NCI-H2227 treated with DMSO at 0.1 percent for 48 hours (cell line): ENCODE results near the gene NKD2.
"Not testable (repeated sequence)": the region's sequence is repeated elsewhere in the genome, so short reads cannot be mapped to it uniquely, and the experiment has no call there.

Source experiments
- DNase-seq: peaks from one replicate; lab custom pipeline; 2025; lab: John Stamatoyannopoulos, UW

NKD2 gene

DNA sequence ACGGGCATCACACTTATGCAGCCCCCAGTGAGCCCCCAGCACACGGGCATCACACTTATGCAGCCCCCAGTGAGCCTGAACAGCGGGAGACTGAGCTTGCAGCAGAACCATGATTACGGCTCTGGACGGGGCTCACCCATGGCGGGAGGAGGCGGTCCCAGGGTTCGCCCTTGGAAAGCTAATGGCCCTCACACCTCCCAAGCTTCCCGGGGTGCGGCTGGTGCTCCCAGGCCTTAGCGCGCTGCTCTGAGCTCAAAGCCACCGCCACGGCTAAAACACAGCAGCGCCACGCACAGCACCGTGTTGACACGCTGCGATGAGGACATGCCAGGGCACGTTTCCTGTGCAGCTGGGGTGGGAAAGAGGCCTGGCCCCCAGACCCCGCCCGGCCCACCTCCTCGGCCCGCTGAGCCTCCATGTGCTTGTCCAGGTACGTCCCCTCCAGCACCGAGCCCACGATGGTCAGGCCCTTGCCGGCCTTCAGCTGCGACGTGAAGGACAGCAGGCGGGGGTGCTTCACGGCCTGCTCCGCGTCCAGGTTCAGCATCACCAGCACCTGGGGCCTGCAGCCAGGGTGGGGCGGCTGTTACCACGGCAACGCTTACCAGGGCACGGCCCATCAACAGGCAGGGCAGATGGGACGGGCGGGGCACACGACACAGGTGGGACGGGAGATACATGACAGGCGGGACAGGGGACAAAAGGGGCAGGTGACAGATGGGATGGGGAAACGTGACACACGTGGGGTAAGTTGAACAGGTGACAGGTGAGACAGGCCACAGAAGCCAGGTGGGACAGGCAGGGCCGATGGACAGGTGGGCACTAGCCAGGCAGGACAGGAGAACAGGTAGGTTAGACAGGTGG is 64.9 kb downstream of the NKD2 start:
- DNase-seq = no peak

DNA sequence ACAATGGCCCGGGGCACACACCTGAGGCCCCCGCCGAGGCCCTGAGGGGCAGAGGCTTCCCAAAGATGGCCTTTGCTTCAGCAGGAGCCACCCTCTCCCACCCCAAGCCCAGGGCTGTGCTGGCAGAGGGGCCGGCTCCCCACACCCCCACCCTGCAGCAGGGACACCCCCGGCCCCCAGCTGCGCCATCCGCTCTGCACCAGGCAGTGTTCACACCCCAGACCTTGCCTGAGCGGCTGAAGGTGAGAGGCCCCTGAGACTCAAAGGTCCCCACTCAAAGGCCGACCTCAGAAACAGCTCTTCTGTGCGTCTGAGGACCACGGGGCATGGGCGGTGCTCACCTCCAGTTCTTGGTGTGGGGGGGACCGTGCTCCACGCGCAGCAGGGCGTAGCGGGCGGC is 65.6 kb downstream of the NKD2 start:
- DNase-seq = no peak

DNA sequence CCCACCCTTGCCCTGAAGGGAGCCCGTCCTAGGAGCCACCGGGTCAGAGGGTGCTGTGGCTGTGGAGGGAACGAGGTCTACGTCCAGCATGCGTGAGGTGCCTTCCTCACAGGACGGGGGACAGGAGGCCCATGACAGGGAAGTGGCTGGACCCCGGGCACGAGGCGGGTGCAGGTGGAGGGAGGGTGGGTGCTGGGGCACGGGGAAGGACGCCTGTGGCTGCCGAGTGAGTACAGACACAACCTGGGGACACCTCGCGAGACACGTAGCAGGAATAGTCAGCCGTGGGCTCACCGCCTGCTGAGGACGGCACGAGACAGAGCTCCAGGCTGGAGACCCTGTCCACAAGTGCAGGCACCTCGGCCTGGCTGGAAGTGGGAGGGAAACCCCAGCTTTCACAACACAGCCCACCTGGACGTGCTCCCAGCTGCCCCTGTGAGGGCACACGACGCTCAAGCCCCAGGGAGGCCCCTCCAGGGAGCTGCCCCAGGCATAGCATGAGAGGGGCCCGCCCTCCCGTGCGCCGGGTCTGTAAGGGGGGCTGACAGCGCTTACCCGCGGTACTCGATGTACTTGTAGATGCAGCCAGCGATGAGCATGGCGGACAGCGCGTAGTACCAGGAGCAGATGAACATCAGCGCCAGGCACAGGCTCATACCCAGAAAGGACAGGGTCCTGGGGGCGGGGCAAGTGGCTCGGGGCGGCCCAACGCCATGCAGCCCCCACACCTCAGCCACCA is 66.4 kb downstream of the NKD2 start:
- DNase-seq = no peak

DNA sequence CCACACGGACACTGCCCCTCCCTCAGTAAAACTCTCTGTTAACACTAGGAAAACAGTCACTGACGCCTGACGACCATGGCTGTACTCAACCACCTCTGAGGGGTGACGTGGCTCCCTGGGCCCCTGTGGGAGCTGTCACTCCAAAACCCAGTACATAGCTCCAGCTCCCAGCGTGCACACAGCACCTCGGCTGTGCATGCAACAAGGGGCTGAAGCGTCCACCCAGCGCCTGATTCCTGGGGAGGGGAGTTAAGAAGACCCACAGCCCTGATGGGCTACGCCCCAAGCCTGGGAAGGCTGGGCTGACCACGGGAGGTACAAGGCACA is 66.9 kb downstream of the NKD2 start:
- DNase-seq = no peak

DNA sequence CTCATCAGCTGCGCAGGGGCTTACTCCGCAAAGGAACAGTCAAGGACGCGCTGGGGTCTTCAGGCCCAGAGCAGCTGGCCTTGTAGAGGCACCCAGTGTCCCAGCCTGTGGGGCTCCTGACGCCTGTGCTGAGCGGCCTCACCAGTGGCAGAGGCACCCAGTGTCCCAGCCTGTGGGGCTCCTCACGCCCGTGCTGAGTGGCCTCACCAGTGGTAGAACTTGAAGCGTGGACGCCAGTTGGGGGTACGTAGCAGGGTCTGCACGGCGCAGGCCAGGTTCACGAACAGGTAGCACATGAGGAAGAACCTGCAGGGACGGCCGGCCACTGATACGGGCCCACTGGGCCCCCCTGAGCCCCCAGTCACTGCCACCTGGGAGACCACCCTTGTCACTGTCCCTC is 67.3 kb downstream of the NKD2 start:
- no peak for DNase-seq

DNA sequence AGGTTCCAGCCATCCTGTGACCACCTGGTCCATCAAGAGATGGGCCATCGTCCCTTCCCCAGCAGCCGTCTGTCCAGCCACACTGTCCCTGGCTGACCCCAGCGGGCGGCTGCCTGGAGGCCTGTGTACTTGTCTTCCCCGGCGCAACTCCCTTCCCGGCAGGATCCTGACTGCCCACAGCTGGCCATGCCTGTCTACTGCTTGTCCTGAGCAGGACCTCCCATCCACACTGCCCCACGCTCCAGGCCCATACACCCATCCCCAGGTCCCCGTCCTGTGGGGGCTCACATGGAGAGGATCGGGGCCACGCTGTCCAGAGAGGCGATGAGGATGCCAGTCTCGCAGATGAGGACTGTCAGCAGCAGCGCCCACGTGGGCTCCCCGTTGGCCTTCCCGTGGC is 67.8 kb downstream of the NKD2 start:
- DNase-seq = no peak

DNA sequence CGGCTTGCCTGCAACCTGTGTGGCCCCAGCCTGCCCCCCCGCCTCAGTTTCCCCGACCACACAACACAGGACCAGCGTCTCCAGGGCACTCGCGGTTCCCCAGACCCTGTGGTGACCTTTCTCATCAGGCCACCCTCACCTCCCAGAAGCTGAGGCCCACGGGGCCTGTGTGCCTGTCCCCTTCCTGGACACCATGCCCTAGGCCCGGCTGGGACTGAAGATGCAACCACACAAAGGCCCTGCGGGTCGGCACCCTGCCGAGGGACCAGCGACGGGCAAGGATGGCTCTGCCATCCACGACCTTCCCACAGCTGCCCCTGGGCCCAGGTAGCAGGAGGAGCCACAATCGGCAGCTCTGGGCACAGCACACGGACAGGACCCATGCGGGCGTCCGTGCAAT is 68.4 kb downstream of the NKD2 start:
- no peak for DNase-seq

DNA sequence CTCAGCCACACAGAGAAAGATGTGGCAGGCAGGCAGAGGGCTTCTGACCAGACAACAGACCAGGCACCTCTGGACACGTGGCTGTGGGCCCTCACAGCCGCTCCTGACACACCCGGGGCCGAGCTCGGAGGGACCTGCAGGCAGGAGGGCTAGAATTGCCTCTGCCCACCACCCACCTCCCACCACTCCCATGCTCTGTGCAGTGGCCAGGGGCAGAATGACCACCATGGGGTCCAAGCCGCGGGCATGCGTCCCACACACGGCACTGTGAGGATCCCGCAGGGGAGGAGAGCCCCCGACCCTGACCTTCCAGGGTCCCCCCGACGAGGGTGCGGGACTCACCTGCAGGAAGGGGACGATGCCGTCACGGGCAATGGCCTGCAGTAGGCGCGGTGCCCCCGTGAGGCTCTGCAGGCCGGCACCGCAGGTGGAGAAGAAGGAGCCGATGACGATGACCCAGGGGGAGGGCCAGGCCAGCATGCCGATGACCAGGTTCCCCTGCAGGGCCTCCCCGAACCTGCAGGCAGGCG is 69.0 kb downstream of the NKD2 start:
- no peak for DNase-seq

DNA sequence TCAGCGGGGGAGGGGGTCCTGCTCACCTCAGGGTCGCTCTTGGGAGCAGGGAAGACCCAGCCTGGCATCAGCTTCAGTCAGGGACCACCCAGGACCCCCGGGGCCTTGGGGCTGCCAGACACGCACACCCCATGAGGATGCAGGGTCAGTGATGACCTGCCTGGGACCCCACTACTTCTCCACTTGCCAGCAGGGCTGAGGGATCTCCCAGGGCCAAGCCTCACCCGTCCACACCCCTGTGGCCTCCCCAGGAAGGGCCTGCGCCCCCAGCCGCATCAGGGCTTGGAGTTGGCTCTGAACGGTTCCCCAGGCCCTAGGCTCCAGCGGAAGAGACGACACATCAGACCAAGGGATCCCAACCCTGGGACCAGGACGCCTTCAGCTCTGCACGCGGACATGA is 69.6 kb downstream of the NKD2 start:
- no peak for DNase-seq

DNA sequence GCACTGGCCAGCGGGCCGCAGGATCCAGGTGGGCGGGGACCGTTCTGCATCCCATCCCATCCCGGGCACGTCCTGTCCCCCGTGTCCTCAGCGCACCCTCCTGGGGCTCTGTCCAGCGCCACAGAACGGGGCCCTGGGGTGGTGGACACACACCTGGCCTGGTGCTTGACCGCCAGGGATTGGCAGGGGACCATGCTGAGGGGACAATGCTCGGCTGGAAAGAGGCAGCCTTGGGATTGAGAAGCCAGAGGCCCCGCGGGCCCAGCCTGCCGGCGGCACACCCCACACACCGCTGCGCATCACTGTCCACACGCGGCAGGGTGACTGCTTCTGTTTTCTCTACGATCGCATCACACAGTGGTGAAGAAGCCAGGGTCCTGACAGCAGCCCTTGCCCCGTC is 70.2 kb downstream of the NKD2 start:
- no peak for DNase-seq

DNA sequence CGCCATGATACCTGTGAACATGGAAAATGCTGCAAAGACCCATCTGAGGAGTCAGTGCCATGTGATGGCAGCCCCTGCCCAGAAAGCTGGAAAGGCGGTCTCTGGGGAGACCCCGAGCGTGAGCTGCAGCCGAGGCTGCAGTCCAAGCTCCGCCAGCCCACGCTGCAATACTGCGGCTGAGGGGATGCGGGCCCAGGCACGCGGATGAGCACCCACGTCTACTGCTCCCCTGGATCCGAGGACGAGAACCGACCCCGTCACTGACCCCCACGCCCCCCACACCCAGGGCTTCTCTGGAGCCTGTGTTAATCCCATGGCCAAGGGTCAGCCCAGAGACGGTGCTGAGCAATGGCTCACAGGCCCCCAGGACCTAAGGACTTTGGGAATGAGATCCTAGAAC is 70.9 kb downstream of the NKD2 start:
- DNase-seq = no peak

DNA sequence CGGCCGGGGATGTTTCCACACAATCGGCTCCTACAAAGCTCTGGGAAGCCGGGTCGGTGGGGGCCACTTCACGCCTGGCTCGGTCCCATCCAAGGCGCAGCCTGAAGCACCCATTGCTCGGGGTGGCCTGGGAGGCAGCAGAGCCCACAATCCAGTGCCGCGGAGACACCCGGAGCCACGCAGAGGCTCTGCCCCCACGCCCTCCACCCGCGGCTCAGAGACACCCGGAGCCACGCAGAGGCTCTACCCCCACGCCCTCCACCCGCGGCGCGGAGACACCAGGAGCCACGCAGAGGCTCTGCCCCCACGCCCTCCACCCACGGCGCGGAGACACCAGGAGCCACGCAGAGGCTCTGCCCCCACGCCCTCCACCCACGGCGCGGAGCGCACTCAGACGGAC is 71.4 kb downstream of the NKD2 start:
- no peak for DNase-seq

DNA sequence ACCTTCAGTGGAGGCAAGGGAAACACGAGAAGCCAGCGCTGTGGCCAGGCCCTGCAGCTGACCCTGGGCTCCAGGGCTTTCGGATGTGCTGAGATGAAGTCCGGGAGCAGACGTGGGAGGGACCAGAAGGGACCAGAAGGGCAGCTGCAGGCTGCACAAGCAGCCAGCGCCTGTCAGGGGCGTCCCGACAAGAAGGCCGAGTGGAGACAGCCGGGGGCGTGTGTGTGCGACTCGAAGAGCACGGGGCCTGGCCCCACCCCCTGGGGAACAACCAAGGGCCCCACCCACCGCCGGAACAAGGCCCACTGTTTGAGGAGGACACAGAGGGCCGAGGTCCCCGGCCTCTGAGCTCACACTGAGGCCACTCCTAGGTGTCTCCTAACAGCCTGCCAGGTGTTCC is 71.8 kb downstream of the NKD2 start:
- no peak for DNase-seq

DNA sequence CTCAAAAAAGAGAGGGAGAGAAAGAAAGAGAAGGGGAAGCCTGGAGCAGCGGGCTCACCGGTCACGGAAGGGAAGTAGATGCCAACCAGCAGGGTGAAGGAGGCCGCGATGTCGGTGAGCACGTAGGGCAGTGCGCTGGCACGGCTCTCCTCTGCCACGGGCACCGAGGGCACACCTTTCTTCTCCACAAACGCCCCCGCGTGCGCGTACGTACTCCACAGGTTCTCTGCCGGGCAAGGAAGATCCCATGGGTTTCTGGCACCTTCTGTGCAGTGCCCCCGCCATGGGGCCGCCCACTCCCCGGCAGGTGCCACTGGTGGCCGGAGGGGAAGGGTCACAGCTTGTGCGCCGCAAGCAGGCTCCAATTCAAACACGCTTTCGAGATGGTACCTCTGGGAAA is 72.9 kb downstream of the NKD2 start:
- DNase-seq = no peak

DNA sequence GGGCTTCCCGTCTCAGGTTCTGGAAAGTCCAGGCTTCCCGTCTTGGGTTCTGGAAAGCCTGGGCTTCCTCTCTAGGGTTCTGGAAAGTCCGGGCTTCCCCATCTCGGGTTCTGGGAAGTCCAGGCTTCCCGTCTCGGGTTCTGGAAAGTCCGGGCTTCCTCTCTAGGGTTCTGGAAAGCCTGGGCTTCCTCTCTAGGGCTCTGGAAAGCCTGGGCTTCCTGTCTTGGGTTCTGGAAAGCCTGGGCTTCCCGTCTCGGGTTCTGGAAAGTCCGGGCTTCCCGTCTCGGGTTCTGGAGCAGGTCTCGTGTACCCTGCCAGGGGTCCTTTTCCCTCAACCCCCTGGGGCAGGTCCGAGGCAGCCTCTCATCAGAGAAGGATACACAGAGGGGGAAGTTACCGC is 74.4 kb downstream of the NKD2 start:
- DNase-seq = not testable (repeated sequence)

DNA sequence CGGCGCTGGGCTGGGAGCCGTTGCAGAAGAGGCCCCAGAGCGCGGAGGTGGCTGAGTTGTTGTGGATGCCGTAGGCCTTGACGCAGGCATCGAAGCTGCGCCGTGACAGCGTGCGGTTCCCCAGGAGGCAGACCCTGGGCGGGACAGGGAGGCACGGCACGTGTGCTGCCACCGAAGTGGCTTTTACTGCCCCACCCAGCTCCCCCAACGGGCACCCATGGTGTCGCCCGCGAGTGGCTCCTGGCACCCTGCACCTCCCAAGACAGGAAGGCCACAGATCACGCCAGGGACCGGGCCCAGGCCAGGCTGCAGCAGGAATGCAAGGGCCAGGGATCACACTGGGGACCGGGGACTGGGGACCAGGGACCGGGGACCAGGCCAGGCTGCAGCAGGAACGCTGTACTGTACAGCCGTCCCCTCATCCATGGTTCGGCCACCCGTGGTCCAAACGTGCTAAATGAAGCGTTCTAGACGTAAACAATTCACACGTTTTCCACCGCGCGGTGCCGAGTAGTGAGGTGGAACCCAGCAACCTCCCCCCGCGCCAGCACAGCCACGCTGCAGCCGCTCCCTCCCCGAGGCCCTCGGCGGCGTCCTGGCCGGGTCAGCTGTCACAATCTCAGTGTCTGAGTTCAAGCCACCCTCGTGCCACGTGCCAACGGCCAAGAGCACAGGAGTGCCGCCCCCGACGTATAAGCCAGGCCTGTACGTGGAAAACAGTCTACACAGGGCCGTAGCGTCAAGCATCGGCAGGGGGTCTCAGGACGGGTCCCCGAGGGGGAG is 75.4 kb downstream of the NKD2 start:
- no peak for DNase-seq

DNA sequence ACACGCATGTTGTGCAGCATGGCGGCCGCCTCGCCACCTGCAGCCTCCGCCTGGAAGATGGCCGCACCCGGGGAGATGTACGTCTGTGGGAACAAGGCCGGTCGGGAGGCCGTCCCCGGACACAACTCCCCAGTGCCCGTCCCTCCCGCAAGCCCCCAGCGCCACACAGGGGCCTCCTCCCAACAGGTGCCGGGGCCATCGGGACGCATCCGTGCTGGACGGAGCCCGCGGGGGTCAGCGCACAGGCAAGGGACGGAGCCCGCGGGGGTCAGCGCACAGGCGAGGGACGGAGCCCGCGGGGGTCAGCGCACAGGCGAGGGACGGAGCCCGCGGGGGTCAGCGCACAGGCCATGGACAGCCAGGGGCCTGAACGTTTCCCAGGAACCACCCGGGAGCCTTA is 76.8 kb downstream of the NKD2 start:
- DNase-seq = no peak

DNA sequence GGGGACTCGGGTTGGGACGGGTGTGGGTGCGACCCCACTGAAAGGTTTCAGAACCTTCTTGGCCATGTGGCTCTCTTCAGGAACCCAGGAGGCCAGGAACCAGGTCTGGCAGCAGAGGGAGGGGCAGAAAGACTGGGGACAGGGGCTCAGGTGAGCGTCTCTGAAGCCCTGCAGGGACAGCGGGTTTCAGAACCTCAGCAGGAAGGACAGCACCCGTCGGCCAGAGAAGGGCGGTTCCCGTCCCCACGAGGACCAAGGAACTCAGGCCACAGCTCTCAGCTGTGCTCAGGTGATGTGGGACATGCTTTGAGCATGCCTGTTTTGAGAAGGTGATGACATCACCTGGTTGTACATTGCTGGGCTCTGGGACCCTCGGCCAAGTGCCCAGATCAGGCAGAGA is 77.5 kb downstream of the NKD2 start:
- no peak for DNase-seq

DNA sequence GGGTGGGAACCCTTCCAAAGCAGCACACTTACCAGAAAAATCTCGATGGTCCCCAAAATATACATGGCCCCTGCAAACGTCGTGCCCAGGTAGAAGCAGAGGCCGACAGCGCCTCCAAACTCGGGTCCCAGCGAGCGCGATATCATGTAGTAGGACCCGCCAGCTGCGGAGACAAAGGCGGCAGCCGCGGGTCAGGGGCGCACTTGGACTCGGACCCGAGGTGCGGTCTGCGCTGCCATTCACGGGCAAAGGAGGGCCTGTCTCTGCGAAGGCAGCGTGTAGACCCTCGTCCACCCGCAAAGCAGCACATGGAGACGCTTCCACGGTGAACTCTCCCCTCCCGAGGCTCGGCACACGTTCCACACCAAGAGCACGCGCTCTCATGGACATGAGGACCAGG is 78.3 kb downstream of the NKD2 start:
- no peak for DNase-seq

DNA sequence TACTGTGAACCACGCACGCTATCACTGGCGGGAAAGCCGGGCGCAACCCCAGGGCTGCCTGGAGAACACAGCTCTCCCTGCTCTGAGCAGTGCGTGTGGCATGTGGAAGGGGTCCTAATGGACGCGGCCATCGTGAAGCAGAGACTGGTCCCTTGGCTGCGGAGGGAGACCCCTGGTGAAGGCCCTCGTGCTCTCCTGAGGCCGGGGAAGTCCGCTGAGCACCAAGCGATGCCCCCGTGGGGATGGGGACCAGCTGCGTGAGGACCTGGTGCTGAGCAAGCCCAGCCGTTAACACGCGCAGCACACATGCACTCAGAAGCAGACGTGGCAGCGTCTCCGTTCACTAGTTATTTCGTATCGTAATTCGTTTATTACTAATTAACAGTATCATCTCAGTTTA is 78.8 kb downstream of the NKD2 start:
- no peak for DNase-seq

DNA sequence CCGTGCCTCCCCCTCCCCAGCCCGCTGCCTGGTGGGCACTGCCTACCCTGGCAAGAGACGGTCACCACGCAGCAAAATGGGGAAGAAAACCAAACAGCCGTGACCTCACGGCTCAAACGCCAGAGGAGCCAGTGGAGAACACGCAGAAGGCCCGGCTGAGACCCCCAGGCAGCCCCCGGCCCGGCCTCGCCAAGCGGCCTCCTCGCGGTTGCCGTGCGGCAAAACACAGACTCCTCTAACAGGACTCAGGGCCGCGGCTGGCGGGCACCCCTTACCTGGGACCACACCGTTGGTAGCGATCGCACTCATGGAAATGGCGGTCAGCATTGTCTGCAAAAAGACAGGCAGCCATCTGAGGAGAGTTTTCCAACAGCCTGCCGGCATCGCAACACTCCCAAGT is 79.4 kb downstream of the NKD2 start:
- DNase-seq = no peak
